Fibroblast of the conjunctiva (primary cell): Measurements from ENCODE around the gene TFAP2B.

ENCODE experiments used
- DNase-seq: peaks from one replicate; pipeline ENCODE4 v3.0.0-alpha.2; 2010; ENCODE audit warnings: low read depth

TFAP2B gene

DNA sequence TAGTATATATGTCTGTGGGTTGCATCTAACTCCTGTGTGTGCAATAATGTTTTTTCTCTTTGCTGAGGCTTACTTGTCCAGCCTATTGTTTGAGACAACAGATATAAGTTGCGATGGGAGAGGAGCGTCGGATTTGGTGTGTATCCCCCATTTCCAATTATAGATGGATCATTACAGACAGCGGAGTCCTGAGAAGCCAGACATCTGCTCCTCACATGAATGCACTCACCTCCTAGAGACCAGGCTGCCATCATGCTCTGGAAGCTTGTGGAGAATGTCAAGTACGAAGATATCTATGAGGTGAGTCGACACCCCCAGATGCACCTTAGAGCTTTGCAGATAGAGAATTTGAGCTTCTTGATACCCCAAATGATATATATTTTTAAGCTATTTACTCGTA lies at the start of gene TFAP2B:
Gene TFAP2B (plus strand): TSS at position 199 of the 400 bp plus-strand sequence. CDS start 21 bp downstream, at position 220.
- peak; percentile 65 for DNase-seq

GRCh38 chr6:50778696-50779095 lies 40.0 kb upstream of the TFAP2B start:
- DNase-seq, result no peak

DNA sequence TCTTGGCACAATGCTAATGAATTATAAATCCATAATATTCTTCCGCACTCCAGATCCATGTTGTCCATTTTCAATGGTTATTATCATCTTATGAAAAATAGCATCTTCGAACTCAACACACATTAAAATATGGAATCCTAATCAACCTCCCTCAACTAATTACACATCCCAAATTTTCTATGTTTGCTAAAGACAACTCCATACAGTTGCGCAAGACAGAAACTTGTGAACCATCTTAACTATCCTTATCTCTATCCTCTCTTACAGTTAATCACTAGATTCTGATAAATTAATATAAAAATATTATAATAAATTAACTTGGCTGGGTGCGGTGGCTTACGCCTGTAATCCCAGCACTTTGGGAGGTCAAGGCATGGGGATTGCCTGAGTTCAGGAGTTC lies 38.3 kb upstream of the TFAP2B start:
- DNase-seq, result no peak

- DNase-seq, result no peak
Observed at GRCh38 chr6:50785921-50786320, 32.8 kb upstream of the TFAP2B start.

- DNase-seq, result peak; percentile 16
Observed at GRCh38 chr6:50791900-50792508, 26.7 kb upstream of the TFAP2B start.

- DNase-seq, result no peak
Observed at GRCh38 chr6:50792771-50793170, 25.9 kb upstream of the TFAP2B start.

- no peak for DNase-seq
Observed at GRCh38 chr6:50795574-50795973, 23.1 kb upstream of the TFAP2B start.

DNA sequence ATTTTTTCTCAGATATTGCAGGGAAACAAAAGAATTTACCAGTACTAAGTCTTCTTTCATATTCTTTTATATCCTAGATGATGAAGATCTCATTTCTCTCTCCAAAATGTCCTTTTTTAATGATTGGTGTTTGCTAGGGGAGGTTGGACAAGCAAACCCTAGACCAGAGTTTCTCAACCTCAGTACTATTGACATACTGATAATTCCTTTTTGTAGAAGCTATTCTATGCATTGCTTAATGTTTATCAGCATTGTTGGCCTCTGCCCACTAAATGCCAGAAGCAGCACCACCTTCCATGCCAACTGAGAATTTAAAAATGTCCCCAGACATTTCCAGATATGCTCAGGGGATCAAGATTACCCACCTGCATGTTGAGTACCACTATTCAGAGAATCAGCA lies 14.4 kb upstream of the TFAP2B start:
- no peak for DNase-seq

GRCh38 chr6:50807035-50807434 lies 11.6 kb upstream of the TFAP2B start:
- no peak for DNase-seq

DNA sequence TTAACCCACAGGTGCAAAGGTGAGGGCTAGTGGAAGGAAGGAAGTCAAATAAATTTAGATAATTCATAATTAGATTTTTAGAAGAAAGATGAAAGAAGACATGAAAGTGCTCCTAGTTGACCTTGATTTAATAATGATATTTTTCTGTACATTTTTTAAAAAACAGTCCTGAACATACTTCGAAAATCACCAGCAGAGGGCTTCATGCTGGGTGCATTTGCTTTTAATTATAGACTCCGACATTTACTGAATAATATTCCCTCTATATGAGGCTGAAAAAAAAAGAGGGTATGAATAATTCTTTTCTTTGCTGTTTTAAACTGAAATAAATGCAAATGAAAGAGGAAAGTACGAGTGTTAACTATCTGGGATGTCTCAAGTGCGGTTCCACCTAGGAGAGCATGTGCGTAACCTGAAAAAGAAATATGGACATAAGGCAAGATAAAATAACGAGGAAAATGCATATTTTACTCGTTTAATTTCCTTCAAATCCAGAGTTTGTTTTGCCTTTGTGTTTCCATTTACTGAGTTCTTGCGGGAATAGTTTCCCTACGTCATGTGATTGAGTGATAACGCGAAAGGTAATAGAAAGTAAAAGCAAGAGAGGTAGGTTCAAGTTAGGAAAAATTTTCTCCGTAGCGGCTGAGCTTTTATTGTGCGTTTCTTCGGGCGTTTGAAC lies 3.1 kb upstream of the TFAP2B start:
- DNase-seq, result no peak

DNA sequence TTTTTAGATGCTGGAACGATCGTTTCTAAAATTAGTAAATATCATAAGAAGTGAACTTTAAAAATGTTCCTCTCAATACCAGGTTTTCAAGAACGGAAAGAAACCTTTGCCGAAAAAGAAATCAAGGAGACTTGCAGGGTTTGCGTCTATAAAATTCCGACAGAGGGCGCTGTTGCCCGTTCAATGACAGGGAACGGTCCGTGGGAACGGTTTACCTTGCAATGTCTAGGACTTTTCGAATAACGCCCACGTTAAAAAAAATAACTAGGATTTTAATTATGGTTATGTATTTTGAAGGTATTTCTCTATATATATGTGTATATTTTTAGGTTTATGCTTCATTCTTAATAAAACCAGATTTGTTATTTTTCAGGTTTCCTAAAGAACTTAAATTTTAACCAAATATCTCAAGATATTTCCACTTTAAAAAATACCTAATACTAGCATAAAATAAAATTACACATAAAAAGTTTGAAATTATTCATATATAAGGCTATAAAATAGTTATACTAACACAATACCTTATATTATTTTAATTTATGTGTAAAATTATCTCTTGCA lies 2.5 kb upstream of the TFAP2B start:
- peak; percentile 74 for DNase-seq

DNA sequence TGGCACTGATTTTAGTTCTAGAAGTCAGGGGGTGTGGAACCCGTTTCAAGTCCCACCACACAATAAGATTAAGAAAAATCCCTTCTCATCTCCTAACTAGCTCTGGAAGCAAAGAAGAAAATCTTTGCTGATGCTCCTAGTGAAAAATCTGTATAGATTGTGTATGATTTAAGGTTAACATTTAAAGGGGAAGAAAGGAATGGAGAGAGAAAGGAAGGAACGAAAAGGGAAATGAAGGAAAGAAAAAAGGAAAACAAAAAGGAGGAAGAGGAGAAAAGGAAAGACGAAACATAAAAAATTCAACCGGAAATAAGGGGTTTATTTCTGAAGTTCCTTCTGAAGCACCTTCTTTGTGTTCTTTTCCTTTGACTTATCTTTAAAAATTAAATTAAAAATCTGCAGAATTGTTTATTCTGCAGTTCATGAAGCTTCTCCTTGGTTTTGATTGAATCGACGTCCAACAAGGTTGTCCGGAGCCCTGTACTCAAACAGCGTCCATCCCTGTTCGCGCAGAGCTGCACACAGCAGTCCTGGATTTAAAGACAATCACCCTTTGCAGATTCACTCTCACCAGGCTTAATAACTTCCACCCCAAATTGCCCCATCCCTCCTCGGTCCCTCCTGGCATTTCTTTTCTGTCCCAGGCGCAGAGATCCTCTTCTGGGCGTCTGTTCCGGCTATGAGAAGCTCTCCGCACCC lies 1.6 kb upstream of the TFAP2B start:
- DNase-seq, result no peak

DNA sequence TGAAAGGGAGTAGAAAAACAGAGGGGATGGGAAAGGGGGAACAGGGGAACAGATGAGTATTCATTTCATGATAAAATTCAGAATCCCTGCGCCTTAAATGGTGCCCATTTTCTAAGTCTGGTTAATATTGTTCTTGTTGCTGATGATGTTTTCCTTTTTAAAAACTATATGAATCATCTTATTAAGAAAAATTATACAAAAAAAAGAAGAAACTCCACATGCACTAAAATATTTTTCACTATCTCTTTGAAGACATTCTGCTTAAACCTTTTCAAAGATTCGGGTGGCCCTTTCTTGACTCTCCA lies 1.1 kb upstream of the TFAP2B start:
- DNase-seq, result no peak

DNA sequence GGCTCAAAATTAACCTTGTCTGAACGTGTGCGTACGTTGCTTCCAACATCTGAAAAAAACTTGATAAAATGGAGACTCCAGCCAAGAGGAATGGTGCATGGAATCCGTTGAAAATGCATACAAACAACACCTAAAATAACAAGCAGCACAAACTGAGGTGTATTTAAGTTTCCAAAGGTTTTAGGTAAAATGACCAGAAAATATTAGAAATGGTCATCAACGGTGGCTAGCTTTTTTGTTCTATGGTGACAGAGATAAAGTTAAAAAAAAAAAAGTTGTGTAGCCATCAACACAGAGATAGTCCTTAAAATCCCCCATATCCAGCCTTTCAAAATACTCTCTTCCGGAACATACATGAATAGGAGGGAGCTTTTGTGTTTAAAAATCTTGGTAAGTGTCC lies 651 bp upstream of the TFAP2B start:
- DNase-seq, result no peak

- DNase-seq, result no peak
Observed at GRCh38 chr6:50819466-50819903, 814 bp downstream of the TFAP2B start.

DNA sequence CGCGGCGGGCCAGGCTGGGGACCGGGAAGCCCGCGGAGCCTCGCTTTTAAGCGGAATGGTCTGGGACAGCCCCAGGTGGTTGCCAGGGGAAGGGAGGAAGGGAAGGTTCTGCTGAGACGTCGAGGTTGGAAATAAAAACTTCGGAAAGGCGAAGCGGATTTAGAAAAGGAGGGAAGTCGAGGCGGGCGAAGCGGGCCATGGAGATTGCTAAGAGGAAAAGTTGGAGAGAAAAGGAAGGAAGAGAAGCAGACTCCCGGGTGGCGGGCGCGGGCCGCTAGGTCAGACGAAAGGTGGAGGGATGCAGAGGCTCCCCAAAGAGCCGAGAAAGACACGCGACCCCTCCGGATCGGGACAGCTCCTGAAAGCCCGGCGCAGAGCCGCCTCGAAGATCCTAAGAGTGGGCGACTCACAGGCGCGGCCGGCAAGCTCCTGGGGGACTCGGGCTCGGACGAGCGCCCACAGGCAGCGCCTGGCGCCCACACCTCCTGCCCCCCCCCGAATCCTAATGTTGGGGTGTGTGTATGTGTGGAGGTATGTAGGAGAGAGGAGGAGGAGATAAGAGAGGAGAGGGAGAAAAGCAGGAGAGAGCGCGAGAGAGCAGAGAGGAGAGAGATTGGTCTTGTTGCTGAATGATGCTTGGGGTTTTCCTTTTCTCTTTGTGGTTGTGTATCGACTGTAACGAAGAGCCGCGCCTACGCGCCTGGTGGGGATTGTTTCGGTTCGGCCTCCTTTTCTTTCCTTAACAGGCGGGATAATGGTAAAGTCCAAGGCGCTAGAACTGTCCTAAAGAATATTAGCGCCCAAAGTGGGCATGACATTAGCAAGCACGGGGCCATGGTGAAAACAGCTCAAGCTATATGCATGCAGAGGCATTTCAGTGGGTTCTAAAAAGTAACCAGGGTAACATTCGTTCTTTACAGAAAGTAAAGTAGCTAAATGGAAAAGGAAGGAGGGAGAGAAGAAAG lies 1.5 kb downstream of the TFAP2B start:
- peak; percentile 36 for DNase-seq

- no peak for DNase-seq
Observed at GRCh38 chr6:50820869-50821264, 2.2 kb downstream of the TFAP2B start.

DNA sequence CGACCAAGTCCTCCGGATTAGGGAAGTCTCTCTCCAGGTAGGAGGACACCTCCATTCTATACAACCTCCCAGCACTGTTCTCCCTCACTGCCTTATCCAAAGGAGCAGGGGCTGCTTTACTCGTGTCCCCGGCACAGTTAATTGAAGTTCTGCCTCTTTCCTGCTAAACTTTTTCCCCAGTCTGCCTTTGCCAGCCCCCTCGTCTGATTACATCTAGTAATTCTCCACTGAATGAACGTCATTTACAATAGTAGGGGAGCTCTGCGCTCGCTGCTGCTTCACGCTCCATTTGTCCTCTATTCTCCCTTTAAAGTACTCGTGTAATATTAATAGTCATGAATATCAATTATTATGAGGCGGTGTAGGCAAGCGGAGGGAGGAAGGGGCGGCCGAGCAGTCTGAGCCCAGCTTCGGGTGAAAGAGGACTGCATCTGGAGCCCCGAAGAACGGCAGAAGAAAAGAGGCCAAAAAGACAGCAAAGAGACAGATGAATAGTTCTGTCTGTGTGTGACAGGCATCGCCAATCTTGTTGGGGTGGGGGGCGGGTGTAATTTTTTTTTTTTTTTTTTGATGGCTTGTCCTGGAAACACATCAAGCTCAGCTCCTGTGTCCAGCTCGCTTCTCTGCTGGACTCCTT lies 2.9 kb downstream of the TFAP2B start:
- DNase-seq, result no peak

- peak; percentile 49 for DNase-seq
Observed at GRCh38 chr6:50822078-50822476, 3.4 kb downstream of the TFAP2B start.

- no peak for DNase-seq
Observed at GRCh38 chr6:50823094-50823920, 4.6 kb downstream of the TFAP2B start.

DNA sequence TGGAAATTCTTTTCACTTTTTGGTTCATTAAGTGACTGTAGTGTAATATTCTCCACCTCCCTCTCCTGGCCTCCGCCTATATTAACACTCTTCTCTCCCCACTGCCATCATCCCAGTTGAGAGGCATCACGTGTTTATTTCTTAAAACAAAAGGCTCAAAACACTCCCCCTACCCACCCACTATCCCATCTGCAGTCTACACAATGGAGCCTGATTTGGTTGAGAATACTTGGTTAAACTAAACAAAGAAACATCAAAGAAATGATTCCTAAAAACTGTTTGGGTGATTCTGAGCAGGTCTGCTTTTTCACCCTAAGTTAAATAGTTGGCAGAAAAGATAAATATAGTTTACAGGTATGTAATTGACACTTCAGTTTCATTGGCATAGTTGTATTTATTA lies 5.9 kb downstream of the TFAP2B start:
- no peak for DNase-seq
